K562 (cell line): ENCODE results near the gene EPHA10. TPM values are rescaled to one million over a fixed set of nuclear protein-coding genes. Genes with fewer than 3 reads are reported as not detected.

ENCODE experiments used
- CGGBP1 ChIP-seq: fragments of 250-450 bp; sonication (Bioruptor Pico); IDR thresholded peaks from 2 replicates; pipeline ENCODE4 v1.9.0; 2021; ENCODE audit warnings: mild to moderate bottlenecking
- DPF2 ChIP-seq: fragments of 450-650 bp; IDR thresholded peaks from 2 replicates; pipeline ENCODE4 v1.6.1; 2016
- EP400 ChIP-seq: fragments of 450-650 bp; IDR thresholded peaks from 2 replicates; pipeline ENCODE4 v1.6.1; 2017; ENCODE audit warnings: antibody characterized with exemption, mild to moderate bottlenecking, moderate library complexity
- ETS1 ChIP-seq: conservative IDR thresholded peaks from 2 replicates; pipeline ENCODE4 v1.6.1; 2011; ENCODE audit warnings: low read depth, mild to moderate bottlenecking, low read length; ENCODE audit not compliant: control insufficient read depth
- FOXA1 ChIP-seq: fragments of 450-650 bp; IDR thresholded peaks from 2 replicates; pipeline ENCODE4 v1.6.1; 2016; ENCODE audit warnings: mild to moderate bottlenecking, borderline replicate concordance
- FOXK2 ChIP-seq, 2 experiments: fragments of 450-650 bp; IDR thresholded peaks in 1 of 2; conservative IDR thresholded peaks in 1 of 2; 2 replicates each; pipeline ENCODE4 v1.6.1; 2016; ENCODE audit warnings: low read depth in 2 of 2, mild to moderate bottlenecking in 1 of 2
- HMG20B ChIP-seq: fragments of 250-450 bp; sonication (Bioruptor Pico); IDR thresholded peaks from 2 replicates; pipeline ENCODE4 v1.5.0; 2021; ENCODE audit warnings: mild to moderate bottlenecking
- JUNB ChIP-seq: fragments of 450-650 bp; formaldehyde crosslinking; conservative IDR thresholded peaks from 2 replicates; pipeline ENCODE4 v1.4.0; 2020; ENCODE audit warnings: mild to moderate bottlenecking
- KDM4B ChIP-seq, 2 experiments: fragments of 450-650 bp in 1 of 2; sonication (generic) in 1 of 2; IDR thresholded peaks; 2 replicates each; pipeline ENCODE4 v1.6.1; 2016 to 2017; ENCODE audit warnings: borderline replicate concordance in 2 of 2, antibody characterized with exemption in 1 of 2, low read depth in 1 of 2, mild to moderate bottlenecking in 1 of 2
- KHSRP ChIP-seq: fragments of 450-650 bp; IDR thresholded peaks from 2 replicates; pipeline ENCODE4 v1.6.1; 2017
- MECOM ChIP-seq: fragments of 250-450 bp; sonication (Bioruptor Pico); IDR thresholded peaks from 2 replicates; pipeline ENCODE4 v1.8.0; 2022; ENCODE audit warnings: inconsistent platforms
- NR1H2 ChIP-seq: sonication (generic); formaldehyde crosslinking; IDR thresholded peaks from 2 replicates; pipeline ENCODE4 v1.4.0; 2020; ENCODE audit warnings: mild to moderate bottlenecking, missing genetic modification reagents
- NR4A1 ChIP-seq, 2 experiments: fragments of 250-450 bp in 1 of 2; fragments of 450-650 bp in 1 of 2; sonication (Bioruptor Pico) in 1 of 2; IDR thresholded peaks; 2 replicates each; pipeline versions ENCODE4 v1.4.0 to v1.6.1; 2016 to 2020; ENCODE audit warnings: mild to moderate bottlenecking in 2 of 2, missing compliant biosample characterization in 1 of 2, missing genetic modification characterization in 1 of 2, moderate library complexity in 1 of 2
- SMARCC2 ChIP-seq: fragments of 450-650 bp; IDR thresholded peaks from 2 replicates; pipeline ENCODE4 v1.6.1; 2017; ENCODE audit warnings: antibody characterized with exemption, moderate library complexity, mild to moderate bottlenecking, low read depth
- SREBF2 ChIP-seq: sonication (generic); formaldehyde crosslinking; IDR thresholded peaks from 2 replicates; pipeline ENCODE4 v1.4.0; 2020; ENCODE audit warnings: mild to moderate bottlenecking, missing genetic modification reagents
- SRSF7 ChIP-seq: fragments of 200-400 bp; formaldehyde crosslinking; optimal IDR thresholded peaks from 2 replicates; pipeline ENCODE3; 2017; ENCODE audit warnings: mild to moderate bottlenecking, low read depth, low read length
- ZNF23 ChIP-seq: fragments of 250-450 bp; sonication (Bioruptor Pico); IDR thresholded peaks from 2 replicates; pipeline ENCODE4 v1.4.0; 2020; ENCODE audit warnings: mild to moderate bottlenecking
- ZNF586 ChIP-seq: fragments of 450-650 bp; formaldehyde crosslinking; conservative IDR thresholded peaks from 2 replicates; pipeline ENCODE4 v1.4.0; 2020; ENCODE audit warnings: mild to moderate bottlenecking, moderate library complexity
- ZSCAN29 ChIP-seq: fragments of 450-650 bp; IDR thresholded peaks from 2 replicates; pipeline ENCODE4 v1.6.1; 2017
- polyA plus RNA-seq, 8 experiments: library from polyadenylated mRNA; depleted of rRNA in 4 of 8; stranded (reverse) in 5 of 8; unstranded in 3 of 8; fragments of >200 nt; fragmentation: Nextera tagmentation in 2 of 8; fragmentation: Illumina TruSeq in 1 of 8; extraction: Ambion mirVana in 2 of 8; extraction: Trizol in 1 of 8; gene quantifications; 2 replicates each; pipeline versions ENCODE4 v1.2.1 to v1.2.3, GENCODE V29; 2011 to 2014; ENCODE audit warnings: inconsistent platforms in 1 of 8, missing spikeins in 1 of 8
- total RNA-seq, 7 experiments: library from RNA; depleted of rRNA in 6 of 7; stranded (reverse); fragments of >200 nt in 6 of 7; fragmentation: Illumina TruSeq in 2 of 7; extraction: Trizol in 2 of 7; gene quantifications; 2 replicates each; pipeline versions ENCODE4 v1.2.1 to v1.2.3, GENCODE V29; 2011 to 2021; ENCODE audit warnings: low replicate concordance in 1 of 7
- TF ChIP-seq, protein P1 (sequence below), 3 experiments: IDR thresholded peaks in 2 of 3; conservative IDR thresholded peaks in 1 of 3; 2 replicates each; pipeline ENCODE4 v1.5.1; 2011 to 2012; ENCODE audit warnings: low read length in 3 of 3, mild to moderate bottlenecking in 3 of 3, control low read depth in 2 of 3, improper control_type of control experiment in 1 of 3, inconsistent platforms in 1 of 3, low read depth in 1 of 3, mixed read lengths in 1 of 3, moderate library complexity in 1 of 3; ENCODE audit not compliant: insufficient read depth in 2 of 3
- TF ChIP-seq, protein P2 (sequence below): sonication (generic); formaldehyde crosslinking; IDR thresholded peaks from 2 replicates; pipeline ENCODE4 v1.4.0; 2020; ENCODE audit warnings: mild to moderate bottlenecking, missing genetic modification reagents

The EPHA10 gene
- total and polyA plus RNA-seq, 9 of the 15 experiments (the other 6 are each of a cell fraction or from before 2014, with no cell fraction given), result 0.03 TPM; not detected in 8

DNA sequence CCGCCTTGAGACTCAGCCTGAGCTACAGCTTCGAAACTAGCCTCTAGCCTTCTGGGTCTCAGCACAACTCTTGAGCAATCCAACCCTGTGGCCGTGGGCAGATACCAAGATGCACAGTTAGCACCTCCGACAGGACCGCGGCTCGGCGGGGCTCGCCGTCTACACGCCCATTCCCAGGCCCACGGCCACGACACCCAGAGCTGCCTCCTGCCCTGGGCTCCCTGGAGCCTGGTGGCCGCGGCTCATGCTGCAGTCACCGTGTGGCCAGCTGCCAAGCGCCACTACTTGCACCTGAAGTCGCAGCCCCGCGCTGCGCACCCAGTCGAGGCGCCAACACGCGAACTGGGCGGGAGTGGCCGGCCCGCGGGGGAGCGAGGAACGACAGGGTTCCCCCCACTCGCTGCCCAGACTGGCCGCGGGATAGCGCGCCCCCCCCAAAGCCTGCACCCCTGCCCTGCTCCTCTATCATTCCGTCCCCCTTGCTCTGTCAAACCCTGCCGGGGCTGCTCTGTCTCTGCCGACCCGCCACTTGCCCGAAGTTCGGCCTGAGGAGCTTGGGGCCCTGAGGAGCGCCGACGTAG lies 73.3 kb downstream of the EPHA10 start (continued):
- TF ChIP-seq, protein P1, sequence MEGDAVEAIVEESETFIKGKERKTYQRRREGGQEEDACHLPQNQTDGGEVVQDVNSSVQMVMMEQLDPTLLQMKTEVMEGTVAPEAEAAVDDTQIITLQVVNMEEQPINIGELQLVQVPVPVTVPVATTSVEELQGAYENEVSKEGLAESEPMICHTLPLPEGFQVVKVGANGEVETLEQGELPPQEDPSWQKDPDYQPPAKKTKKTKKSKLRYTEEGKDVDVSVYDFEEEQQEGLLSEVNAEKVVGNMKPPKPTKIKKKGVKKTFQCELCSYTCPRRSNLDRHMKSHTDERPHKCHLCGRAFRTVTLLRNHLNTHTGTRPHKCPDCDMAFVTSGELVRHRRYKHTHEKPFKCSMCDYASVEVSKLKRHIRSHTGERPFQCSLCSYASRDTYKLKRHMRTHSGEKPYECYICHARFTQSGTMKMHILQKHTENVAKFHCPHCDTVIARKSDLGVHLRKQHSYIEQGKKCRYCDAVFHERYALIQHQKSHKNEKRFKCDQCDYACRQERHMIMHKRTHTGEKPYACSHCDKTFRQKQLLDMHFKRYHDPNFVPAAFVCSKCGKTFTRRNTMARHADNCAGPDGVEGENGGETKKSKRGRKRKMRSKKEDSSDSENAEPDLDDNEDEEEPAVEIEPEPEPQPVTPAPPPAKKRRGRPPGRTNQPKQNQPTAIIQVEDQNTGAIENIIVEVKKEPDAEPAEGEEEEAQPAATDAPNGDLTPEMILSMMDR (IDR thresholded peaks at IDR 0.05 in 2 of 3, conservative IDR thresholded peaks at IDR 0.05 in 1 of 3; ENCODE audit: insufficient read depth in 2 of 3, low read depth in 1 of 3, low read length in 3 of 3), result peak in 1 of 3 experiments; percentile 32; a peak in 1 of 6 replicates
- TF ChIP-seq NR4A1 (CRISPR knock-in tag; IDR thresholded peaks at IDR 0.05) (no peak), NR4A1 (tag; IDR thresholded peaks at IDR 0.05) (0 out of 2 replicates have a peak, but pooled peaks have one; percentile 23), NR1H2 (CRISPR knock-in tag) (peak; percentile 20; the same call in 1 of the 2 replicates), SMARCC2 (no peak), ZSCAN29 (no peak), FOXK2 (conservative IDR thresholded peaks at IDR 0.05 in 1 of 2, IDR thresholded peaks at IDR 0.05 in 1 of 2; ENCODE audit: low read depth in 2 of 2) (no peak), ETS1 (no peak), DPF2 (0 out of 2 replicates have a peak, but pooled peaks have one; percentile 30), CGGBP1 (CRISPR knock-in tag) (no peak), JUNB (no peak), ZNF23 (CRISPR knock-in tag) (no peak), EP400 (no peak), FOXA1 (no peak), SREBF2 (no peak), KDM4B (IDR thresholded peaks at IDR 0.05; ENCODE audit: borderline replicate concordance in 2 of 2, low read depth in 1 of 2) (no peak), HMG20B (CRISPR knock-in tag) (no peak), MECOM (CRISPR knock-in tag) (no peak), SRSF7 (no peak), KHSRP (no peak), ZNF586 (no peak)
- TF ChIP-seq, protein P2, sequence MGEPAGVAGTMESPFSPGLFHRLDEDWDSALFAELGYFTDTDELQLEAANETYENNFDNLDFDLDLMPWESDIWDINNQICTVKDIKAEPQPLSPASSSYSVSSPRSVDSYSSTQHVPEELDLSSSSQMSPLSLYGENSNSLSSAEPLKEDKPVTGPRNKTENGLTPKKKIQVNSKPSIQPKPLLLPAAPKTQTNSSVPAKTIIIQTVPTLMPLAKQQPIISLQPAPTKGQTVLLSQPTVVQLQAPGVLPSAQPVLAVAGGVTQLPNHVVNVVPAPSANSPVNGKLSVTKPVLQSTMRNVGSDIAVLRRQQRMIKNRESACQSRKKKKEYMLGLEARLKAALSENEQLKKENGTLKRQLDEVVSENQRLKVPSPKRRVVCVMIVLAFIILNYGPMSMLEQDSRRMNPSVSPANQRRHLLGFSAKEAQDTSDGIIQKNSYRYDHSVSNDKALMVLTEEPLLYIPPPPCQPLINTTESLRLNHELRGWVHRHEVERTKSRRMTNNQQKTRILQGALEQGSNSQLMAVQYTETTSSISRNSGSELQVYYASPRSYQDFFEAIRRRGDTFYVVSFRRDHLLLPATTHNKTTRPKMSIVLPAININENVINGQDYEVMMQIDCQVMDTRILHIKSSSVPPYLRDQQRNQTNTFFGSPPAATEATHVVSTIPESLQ (CRISPR knock-in tag), result no peak
